HEK293 (cell line): Measurements from ENCODE around the gene ZNF284.

Source experiments
- GFI1B ChIP-seq: fragments of 450-650 bp; formaldehyde crosslinking; IDR thresholded peaks from 2 replicates; pipeline ENCODE4 v1.5.1; 2016; ENCODE audit warnings: missing biosample characterization, missing genetic modification characterization
- GLI4 ChIP-seq: fragments of 450-650 bp; formaldehyde crosslinking; IDR thresholded peaks from 2 replicates; pipeline ENCODE4 v1.5.1; 2016; ENCODE audit warnings: missing biosample characterization, missing genetic modification characterization
- INSM2 ChIP-seq: fragments of 450-650 bp; formaldehyde crosslinking; IDR thresholded peaks from 2 replicates; pipeline ENCODE4 v1.5.1; 2016; ENCODE audit warnings: missing biosample characterization, missing genetic modification characterization
- KLF10 ChIP-seq: fragments of 450-650 bp; IDR thresholded peaks from 2 replicates; pipeline ENCODE4 v1.5.1; 2018; ENCODE audit warnings: missing biosample characterization, mild to moderate bottlenecking, missing genetic modification characterization
- SCRT2 ChIP-seq: fragments of 450-650 bp; formaldehyde crosslinking; IDR thresholded peaks from 2 replicates; pipeline ENCODE4 v1.5.1; 2016; ENCODE audit warnings: missing biosample characterization, missing genetic modification characterization
- SETDB1 ChIP-seq: IDR thresholded peaks from one replicate; pipeline ENCODE4 v1.6.1; 2017; ENCODE audit warnings: mild to moderate bottlenecking, low read length, moderate library complexity, mixed read lengths; ENCODE audit not compliant: insufficient read length
- ZBTB26 ChIP-seq: fragments of 450-650 bp; formaldehyde crosslinking; optimal IDR thresholded peaks from 2 replicates; pipeline ENCODE3; 2016; ENCODE audit warnings: missing biosample characterization, mild to moderate bottlenecking, missing genetic modification characterization
- ZBTB7A ChIP-seq: fragments of 450-650 bp; formaldehyde crosslinking; IDR thresholded peaks from 2 replicates; pipeline ENCODE4 v1.5.1; 2016; ENCODE audit warnings: low read depth, missing biosample characterization, missing genetic modification characterization
- ZNF132 ChIP-seq: fragments of 450-650 bp; formaldehyde crosslinking; IDR thresholded peaks from 2 replicates; pipeline ENCODE4 v1.5.1; 2017; ENCODE audit warnings: missing biosample characterization, missing genetic modification characterization, borderline replicate concordance
- ZNF133 ChIP-seq: fragments of 450-650 bp; formaldehyde crosslinking; IDR thresholded peaks from 2 replicates; pipeline ENCODE4 v1.5.1; 2016; ENCODE audit warnings: missing biosample characterization, missing genetic modification characterization
- ZNF138 ChIP-seq: fragments of 450-650 bp; formaldehyde crosslinking; IDR thresholded peaks from 2 replicates; pipeline ENCODE4 v1.5.1; 2016; ENCODE audit warnings: missing biosample characterization, missing genetic modification characterization, borderline replicate concordance
- ZNF169 ChIP-seq: fragments of 450-650 bp; formaldehyde crosslinking; IDR thresholded peaks from 2 replicates; pipeline ENCODE4 v1.5.1; 2016; ENCODE audit warnings: missing biosample characterization, missing genetic modification characterization
- ZNF2 ChIP-seq: fragments of 450-650 bp; formaldehyde crosslinking; IDR thresholded peaks from 2 replicates; pipeline ENCODE4 v1.5.1; 2016; ENCODE audit warnings: missing biosample characterization, missing genetic modification characterization
- ZNF223 ChIP-seq: fragments of 450-650 bp; formaldehyde crosslinking; IDR thresholded peaks from 2 replicates; pipeline ENCODE4 v1.5.1; 2016; ENCODE audit warnings: missing biosample characterization, missing genetic modification characterization
- ZNF23 ChIP-seq: fragments of 450-650 bp; formaldehyde crosslinking; IDR thresholded peaks from 2 replicates; pipeline ENCODE4 v1.5.1; 2016; ENCODE audit warnings: missing biosample characterization, missing genetic modification characterization, borderline replicate concordance
- ZNF266 ChIP-seq: fragments of 450-650 bp; formaldehyde crosslinking; IDR thresholded peaks from 2 replicates; pipeline ENCODE4 v1.5.1; 2016; ENCODE audit warnings: missing biosample characterization, missing genetic modification characterization, low read depth
- ZNF274 ChIP-seq, 2 experiments: fragments of 200-500 bp in 1 of 2; fragments of 450-650 bp in 1 of 2; sonication (Bioruptor generic) in 1 of 2; formaldehyde crosslinking in 1 of 2; IDR thresholded peaks; 2 replicates each; pipeline versions ENCODE4 v1.5.1 to v1.6.1; 2014 to 2016; ENCODE audit warnings: borderline replicate concordance in 1 of 2, inconsistent platforms in 1 of 2, low read length in 1 of 2, missing biosample characterization in 1 of 2, missing genetic modification characterization in 1 of 2
- ZNF324 ChIP-seq: fragments of 450-650 bp; formaldehyde crosslinking; IDR thresholded peaks from 2 replicates; pipeline ENCODE4 v1.5.1; 2016; ENCODE audit warnings: missing biosample characterization, missing genetic modification characterization
- ZNF354C ChIP-seq: fragments of 450-650 bp; formaldehyde crosslinking; IDR thresholded peaks from 2 replicates; pipeline ENCODE4 v1.5.1; 2016; ENCODE audit warnings: missing biosample characterization, missing genetic modification characterization, low read depth, borderline replicate concordance
- ZNF529 ChIP-seq: fragments of 450-650 bp; formaldehyde crosslinking; IDR thresholded peaks from 2 replicates; pipeline ENCODE4 v1.5.1; 2017; ENCODE audit warnings: missing genetic modification characterization, missing biosample characterization; ENCODE audit not compliant: insufficient replicate concordance
- ZNF561 ChIP-seq: fragments of 450-650 bp; IDR thresholded peaks from 2 replicates; pipeline ENCODE4 v1.5.1; 2018; ENCODE audit warnings: missing biosample characterization, missing genetic modification characterization, borderline replicate concordance
- ZNF600 ChIP-seq: fragments of 450-650 bp; formaldehyde crosslinking; IDR thresholded peaks from 2 replicates; pipeline ENCODE4 v1.5.1; 2016; ENCODE audit warnings: missing biosample characterization, missing genetic modification characterization
- ZNF624 ChIP-seq: fragments of 450-650 bp; formaldehyde crosslinking; IDR thresholded peaks from 2 replicates; pipeline ENCODE4 v1.5.1; 2017; ENCODE audit warnings: missing biosample characterization, missing genetic modification characterization
- ZNF626 ChIP-seq: fragments of 450-650 bp; sonication (Bioruptor Pico); formaldehyde crosslinking; IDR thresholded peaks from 2 replicates; pipeline ENCODE4 v1.5.1; 2018; ENCODE audit warnings: missing biosample characterization, missing genetic modification characterization, inconsistent platforms
- ZNF660 ChIP-seq: fragments of 450-650 bp; IDR thresholded peaks from 2 replicates; pipeline ENCODE4 v1.5.1; 2018; ENCODE audit warnings: missing biosample characterization, mild to moderate bottlenecking, missing genetic modification characterization
- ZNF670 ChIP-seq: fragments of 450-650 bp; formaldehyde crosslinking; IDR thresholded peaks from 2 replicates; pipeline ENCODE4 v1.5.1; 2016; ENCODE audit warnings: missing biosample characterization, missing genetic modification characterization, low read depth
- ZNF701 ChIP-seq: fragments of 450-650 bp; formaldehyde crosslinking; IDR thresholded peaks from 2 replicates; pipeline ENCODE4 v1.5.1; 2016; ENCODE audit warnings: missing biosample characterization, missing genetic modification characterization
- ZNF707 ChIP-seq: fragments of 450-650 bp; formaldehyde crosslinking; IDR thresholded peaks from 2 replicates; pipeline ENCODE4 v1.5.1; 2016; ENCODE audit warnings: missing biosample characterization, missing genetic modification characterization
- ZNF830 ChIP-seq: fragments of 450-650 bp; IDR thresholded peaks from 2 replicates; pipeline ENCODE4 v1.5.0; 2018; ENCODE audit warnings: missing biosample characterization, missing genetic modification characterization, low read depth, mild to moderate bottlenecking, moderate library complexity
- ZSCAN16 ChIP-seq: fragments of 450-650 bp; formaldehyde crosslinking; IDR thresholded peaks from 2 replicates; pipeline ENCODE4 v1.5.1; 2016; ENCODE audit warnings: missing biosample characterization, missing genetic modification characterization
- TF ChIP-seq, protein P1 (sequence below): fragments of 450-650 bp; formaldehyde crosslinking; IDR thresholded peaks from 2 replicates; pipeline ENCODE4 v1.5.1; 2017; ENCODE audit warnings: missing biosample characterization, missing genetic modification characterization
- TF ChIP-seq, protein P2 (sequence below): fragments of 450-650 bp; formaldehyde crosslinking; IDR thresholded peaks from 2 replicates; pipeline ENCODE4 v1.5.1; 2016; ENCODE audit warnings: missing biosample characterization, missing genetic modification characterization
- TF ChIP-seq, protein P3 (sequence below): fragments of 450-650 bp; formaldehyde crosslinking; IDR thresholded peaks from 2 replicates; pipeline ENCODE4 v1.5.1; 2016; ENCODE audit warnings: missing biosample characterization, missing genetic modification characterization

Gene ZNF284

GRCh38 chr19:44111910-44112463, 40.0 kb downstream of the ZNF284 start (continued):
- TF ChIP-seq, protein P1, sequence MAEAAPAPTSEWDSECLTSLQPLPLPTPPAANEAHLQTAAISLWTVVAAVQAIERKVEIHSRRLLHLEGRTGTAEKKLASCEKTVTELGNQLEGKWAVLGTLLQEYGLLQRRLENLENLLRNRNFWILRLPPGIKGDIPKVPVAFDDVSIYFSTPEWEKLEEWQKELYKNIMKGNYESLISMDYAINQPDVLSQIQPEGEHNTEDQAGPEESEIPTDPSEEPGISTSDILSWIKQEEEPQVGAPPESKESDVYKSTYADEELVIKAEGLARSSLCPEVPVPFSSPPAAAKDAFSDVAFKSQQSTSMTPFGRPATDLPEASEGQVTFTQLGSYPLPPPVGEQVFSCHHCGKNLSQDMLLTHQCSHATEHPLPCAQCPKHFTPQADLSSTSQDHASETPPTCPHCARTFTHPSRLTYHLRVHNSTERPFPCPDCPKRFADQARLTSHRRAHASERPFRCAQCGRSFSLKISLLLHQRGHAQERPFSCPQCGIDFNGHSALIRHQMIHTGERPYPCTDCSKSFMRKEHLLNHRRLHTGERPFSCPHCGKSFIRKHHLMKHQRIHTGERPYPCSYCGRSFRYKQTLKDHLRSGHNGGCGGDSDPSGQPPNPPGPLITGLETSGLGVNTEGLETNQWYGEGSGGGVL (tag by site-specific recombination): no peak
- no peak for TF ChIP-seq ZNF830
- no peak for TF ChIP-seq ZNF600 (tag by site-specific recombination)
- peak; percentile 12; the same call in 1 of the 2 replicates for TF ChIP-seq ZNF2 (tag by site-specific recombination)
- no peak for TF ChIP-seq ZBTB26
- peak; percentile 37 for TF ChIP-seq SETDB1
- no peak; the same call in 1 of the 2 replicates for TF ChIP-seq ZNF660 (tag by site-specific recombination)
- no peak for TF ChIP-seq GLI4 (tag by site-specific recombination)
- TF ChIP-seq ZNF354C (tag by site-specific recombination): no peak
- TF ChIP-seq ZNF624 (tag by site-specific recombination): no peak
- TF ChIP-seq ZNF23: no peak
- TF ChIP-seq SCRT2: no peak
- TF ChIP-seq GFI1B (tag by site-specific recombination): no peak
- TF ChIP-seq ZBTB7A (tag by site-specific recombination): no peak
- TF ChIP-seq ZNF561: peak; percentile 77; the same call in 1 of the 2 replicates
- no peak for TF ChIP-seq ZNF266 (tag by site-specific recombination)
- no peak for TF ChIP-seq ZNF223 (tag by site-specific recombination)
- no peak for TF ChIP-seq ZNF274 (IDR thresholded peaks at IDR 0.05; ENCODE audit: low read length)
- no peak for TF ChIP-seq ZNF274 (tag by site-specific recombination; IDR thresholded peaks at IDR 0.05; ENCODE audit: borderline replicate concordance)
- no peak for TF ChIP-seq ZSCAN16 (tag by site-specific recombination)
- TF ChIP-seq INSM2 (tag by site-specific recombination): no peak
- TF ChIP-seq, protein P2, sequence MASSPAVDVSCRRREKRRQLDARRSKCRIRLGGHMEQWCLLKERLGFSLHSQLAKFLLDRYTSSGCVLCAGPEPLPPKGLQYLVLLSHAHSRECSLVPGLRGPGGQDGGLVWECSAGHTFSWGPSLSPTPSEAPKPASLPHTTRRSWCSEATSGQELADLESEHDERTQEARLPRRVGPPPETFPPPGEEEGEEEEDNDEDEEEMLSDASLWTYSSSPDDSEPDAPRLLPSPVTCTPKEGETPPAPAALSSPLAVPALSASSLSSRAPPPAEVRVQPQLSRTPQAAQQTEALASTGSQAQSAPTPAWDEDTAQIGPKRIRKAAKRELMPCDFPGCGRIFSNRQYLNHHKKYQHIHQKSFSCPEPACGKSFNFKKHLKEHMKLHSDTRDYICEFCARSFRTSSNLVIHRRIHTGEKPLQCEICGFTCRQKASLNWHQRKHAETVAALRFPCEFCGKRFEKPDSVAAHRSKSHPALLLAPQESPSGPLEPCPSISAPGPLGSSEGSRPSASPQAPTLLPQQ: no peak; the same call in 1 of the 2 replicates
- TF ChIP-seq ZNF626 (tag by site-specific recombination): no peak
- no peak for TF ChIP-seq ZNF529 (tag by site-specific recombination)
- TF ChIP-seq ZNF707: no peak
- no peak for TF ChIP-seq ZNF670 (tag by site-specific recombination)
- peak; percentile 17; the same call in 1 of the 2 replicates for TF ChIP-seq ZNF324 (tag by site-specific recombination)
- no peak for TF ChIP-seq ZNF132 (tag by site-specific recombination)
- TF ChIP-seq ZNF133 (tag by site-specific recombination): 0 out of 2 replicates have a peak, but pooled peaks have one; percentile 10
- TF ChIP-seq, protein P3, sequence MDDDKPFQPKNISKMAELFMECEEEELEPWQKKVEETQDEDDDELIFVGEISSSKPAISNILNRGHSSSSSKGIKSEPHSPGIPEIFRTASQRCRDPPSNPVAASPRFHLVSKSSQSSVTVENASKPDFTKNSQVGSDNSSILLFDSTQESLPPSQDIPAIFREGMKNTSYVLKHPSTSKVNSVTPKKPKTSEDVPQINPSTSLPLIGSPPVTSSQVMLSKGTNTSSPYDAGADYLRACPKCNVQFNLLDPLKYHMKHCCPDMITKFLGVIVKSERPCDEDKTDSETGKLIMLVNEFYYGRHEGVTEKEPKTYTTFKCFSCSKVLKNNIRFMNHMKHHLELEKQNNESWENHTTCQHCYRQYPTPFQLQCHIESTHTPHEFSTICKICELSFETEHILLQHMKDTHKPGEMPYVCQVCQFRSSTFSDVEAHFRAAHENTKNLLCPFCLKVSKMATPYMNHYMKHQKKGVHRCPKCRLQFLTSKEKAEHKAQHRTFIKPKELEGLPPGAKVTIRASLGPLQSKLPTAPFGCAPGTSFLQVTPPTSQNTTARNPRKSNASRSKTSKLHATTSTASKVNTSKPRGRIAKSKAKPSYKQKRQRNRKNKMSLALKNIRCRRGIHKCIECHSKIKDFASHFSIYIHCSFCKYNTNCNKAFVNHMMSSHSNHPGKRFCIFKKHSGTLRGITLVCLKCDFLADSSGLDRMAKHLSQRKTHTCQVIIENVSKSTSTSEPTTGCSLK (tag by site-specific recombination): no peak
- no peak for TF ChIP-seq ZNF701 (tag by site-specific recombination)
- no peak for TF ChIP-seq ZNF169
- TF ChIP-seq KLF10 (tag by site-specific recombination): peak; percentile 36; the same call in 1 of the 2 replicates
- TF ChIP-seq ZNF138 (tag by site-specific recombination): no peak
